ENCODE results near the gene MYH10.
A peak's percentile ranks its signal among the peaks of the same experiment; 100 is the strongest.

Gene MYH10

GRCh38 chr17:8451933-8452614, 178.5 kb downstream of the MYH10 start:
- DNase-seq (ENCODE audit: low read depth in 1 of 2, low spot score in 1 of 2), result no peak

- no peak for DNase-seq (ENCODE audit: low read depth in 1 of 2, low spot score in 1 of 2)
These were observed 182.2 kb downstream of the MYH10 start for GRCh38 chr17:8448310-8448709.

- DNase-seq (ENCODE audit: low read depth in 1 of 2, low spot score in 1 of 2), result no peak
These were observed 182.7 kb downstream of the MYH10 start for GRCh38 chr17:8447799-8448198.

GRCh38 chr17:8445536-8445935, 185.0 kb downstream of the MYH10 start:
- no peak for DNase-seq (ENCODE audit: low read depth in 1 of 2, low spot score in 1 of 2)

GRCh38 chr17:8444494-8444893, 186.0 kb downstream of the MYH10 start:
- no peak for DNase-seq (ENCODE audit: low read depth in 1 of 2, low spot score in 1 of 2)

- no peak for DNase-seq (ENCODE audit: low read depth in 1 of 2, low spot score in 1 of 2)
These were observed 186.8 kb downstream of the MYH10 start for GRCh38 chr17:8443756-8444155.

GRCh38 chr17:8442310-8442709, 188.2 kb downstream of the MYH10 start:
- no peak for DNase-seq (ENCODE audit: low read depth in 1 of 2, low spot score in 1 of 2)

- no peak for DNase-seq (ENCODE audit: low read depth in 1 of 2, low spot score in 1 of 2)
These were observed 188.8 kb downstream of the MYH10 start for GRCh38 chr17:8441690-8442089.

GRCh38 chr17:8439681-8440080, 190.8 kb downstream of the MYH10 start:
- no peak for DNase-seq (ENCODE audit: low read depth in 1 of 2, low spot score in 1 of 2)

GRCh38 chr17:8438441-8438840, 192.1 kb downstream of the MYH10 start:
- DNase-seq (ENCODE audit: low read depth in 1 of 2, low spot score in 1 of 2), result no peak

- DNase-seq (ENCODE audit: low read depth in 1 of 2, low spot score in 1 of 2), result no peak
These were observed 193.7 kb downstream of the MYH10 start for GRCh38 chr17:8436844-8437171.

- peak in 1 of 2 donors; percentile 30 for DNase-seq (ENCODE audit: low read depth in 1 of 2, low spot score in 1 of 2)
These were observed 194.2 kb downstream of the MYH10 start for GRCh38 chr17:8436169-8436843.

- peak; percentile 97 to 99 for DNase-seq (ENCODE audit: low read depth in 1 of 2, low spot score in 1 of 2)
These were observed 195.0 kb downstream of the MYH10 start, which contains the start of gene NDEL1 for GRCh38 chr17:8435245-8436168. Gene NDEL1 (plus strand): TSS chr17:8435884. CDS start chr17:8444272, 8,388 bp downstream.

GRCh38 chr17:8430966-8431365, 199.6 kb downstream of the MYH10 start:
- no peak for DNase-seq (ENCODE audit: low read depth in 1 of 2, low spot score in 1 of 2)

- no peak for DNase-seq (ENCODE audit: low read depth in 1 of 2, low spot score in 1 of 2)
These were observed 203.7 kb downstream of the MYH10 start for GRCh38 chr17:8426802-8427201.

- DNase-seq (ENCODE audit: low read depth in 1 of 2, low spot score in 1 of 2), result no peak
These were observed 204.3 kb downstream of the MYH10 start for GRCh38 chr17:8426094-8426720.
